Endothelial cell of umbilical vein (primary cell): ENCODE results near the gene CHST15.

Experiments
- EZH2 ChIP-seq: IDR thresholded peaks from 2 replicates; pipeline ENCODE4 v1.6.1; 2012; ENCODE audit warnings: borderline replicate concordance, low read depth, mild to moderate bottlenecking, moderate library complexity, low read length, inconsistent platforms; ENCODE audit not compliant: severe bottlenecking
- GATA2 ChIP-seq: IDR thresholded peaks from 2 replicates; pipeline ENCODE4 v1.7.0; 2011; ENCODE audit warnings: low read depth, mild to moderate bottlenecking, moderate library complexity, mixed read lengths, low read length; ENCODE audit not compliant: insufficient read length, insufficient read depth
- JUN ChIP-seq: IDR thresholded peaks from 2 replicates; pipeline ENCODE4 v1.6.1; 2011; ENCODE audit warnings: borderline replicate concordance, low read depth; ENCODE audit not compliant: insufficient read length, insufficient read depth
- MAX ChIP-seq: IDR thresholded peaks from 2 replicates; pipeline ENCODE4 v1.6.1; 2011; ENCODE audit not compliant: insufficient read depth, insufficient read length
- MYC ChIP-seq: IDR thresholded peaks from one replicate; pipeline ENCODE4 v1.6.1; 2011; ENCODE audit warnings: mild to moderate bottlenecking, low read depth, low read length
- POLR2A ChIP-seq: IDR thresholded peaks from 2 replicates; pipeline ENCODE4 v1.6.1; 2012; ENCODE audit warnings: low read depth, mild to moderate bottlenecking, control low read depth, low read length
- POLR2AphosphoS5 ChIP-seq: IDR thresholded peaks from 2 replicates; pipeline ENCODE4 v1.6.1; 2012; ENCODE audit warnings: low read depth, mild to moderate bottlenecking, control low read depth, low read length, moderate library complexity; ENCODE audit not compliant: insufficient read depth
- TF ChIP-seq, protein P1 (sequence below), 2 donors: IDR thresholded peaks; 1 replicate in 1 of 2; 2 replicates in 1 of 2; pipeline ENCODE4 v1.5.1; 2011; ENCODE audit warnings: low read length in 2 of 2, mild to moderate bottlenecking in 2 of 2, moderate library complexity in 2 of 2, control low read depth in 1 of 2, inconsistent platforms in 1 of 2, low read depth in 1 of 2; ENCODE audit not compliant: insufficient read depth in 1 of 2; ENCODE audit errors: extremely low read depth in 1 of 2

DNA sequence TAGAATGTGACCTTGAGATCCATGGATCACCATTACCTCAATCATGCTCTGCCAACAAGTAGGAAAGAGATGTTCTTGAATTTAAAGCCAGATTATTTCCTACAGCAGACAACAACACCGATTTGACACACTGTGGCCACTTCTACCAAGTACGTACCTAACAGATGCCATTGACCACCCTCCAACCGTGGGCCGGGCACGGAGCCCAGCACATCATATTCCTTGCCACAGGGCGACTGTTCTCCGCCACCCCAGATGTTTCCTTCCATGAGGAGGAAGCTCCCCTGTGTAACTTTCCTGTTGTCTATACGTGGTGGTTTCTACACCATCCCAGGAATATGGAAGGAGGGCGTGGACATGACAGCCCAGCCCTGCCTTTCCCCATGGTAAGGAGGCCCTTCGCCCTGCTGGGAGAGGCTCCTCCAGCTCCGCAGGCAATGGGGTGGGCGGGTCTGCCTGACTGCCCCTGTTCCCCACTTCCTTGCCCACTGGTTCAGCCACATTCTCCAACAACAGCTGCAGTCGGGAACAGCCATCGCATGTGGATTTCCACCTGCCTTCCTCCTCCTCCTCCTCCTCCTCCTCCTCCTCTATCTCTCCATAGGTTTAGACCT lies 7.2 kb downstream of the CHST15 start:
- TF ChIP-seq, protein P1, sequence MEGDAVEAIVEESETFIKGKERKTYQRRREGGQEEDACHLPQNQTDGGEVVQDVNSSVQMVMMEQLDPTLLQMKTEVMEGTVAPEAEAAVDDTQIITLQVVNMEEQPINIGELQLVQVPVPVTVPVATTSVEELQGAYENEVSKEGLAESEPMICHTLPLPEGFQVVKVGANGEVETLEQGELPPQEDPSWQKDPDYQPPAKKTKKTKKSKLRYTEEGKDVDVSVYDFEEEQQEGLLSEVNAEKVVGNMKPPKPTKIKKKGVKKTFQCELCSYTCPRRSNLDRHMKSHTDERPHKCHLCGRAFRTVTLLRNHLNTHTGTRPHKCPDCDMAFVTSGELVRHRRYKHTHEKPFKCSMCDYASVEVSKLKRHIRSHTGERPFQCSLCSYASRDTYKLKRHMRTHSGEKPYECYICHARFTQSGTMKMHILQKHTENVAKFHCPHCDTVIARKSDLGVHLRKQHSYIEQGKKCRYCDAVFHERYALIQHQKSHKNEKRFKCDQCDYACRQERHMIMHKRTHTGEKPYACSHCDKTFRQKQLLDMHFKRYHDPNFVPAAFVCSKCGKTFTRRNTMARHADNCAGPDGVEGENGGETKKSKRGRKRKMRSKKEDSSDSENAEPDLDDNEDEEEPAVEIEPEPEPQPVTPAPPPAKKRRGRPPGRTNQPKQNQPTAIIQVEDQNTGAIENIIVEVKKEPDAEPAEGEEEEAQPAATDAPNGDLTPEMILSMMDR (IDR thresholded peaks at IDR 0.05; ENCODE audit: extremely low read depth in 1 of 2, insufficient read depth in 1 of 2, low read depth in 1 of 2, low read length in 2 of 2) = no peak
- TF ChIP-seq MAX (no peak), POLR2A (no peak), EZH2 (no peak), MYC (no peak), JUN (no peak), GATA2 (no peak), POLR2AphosphoS5 (no peak)
